Caco-2 (cell line): Measurements from ENCODE around the gene SYNPO. TPM values are rescaled to one million over a fixed set of nuclear protein-coding genes. Genes with fewer than 3 reads are reported as not detected.

ENCODE experiments used
- BruUV-seq: library from RNA; stranded (reverse); fragments of 400-500 nt; replicated peaks from 2 replicates; lab custom pipeline; 2021; lab: Mats Ljungman, UMichigan
- CTCF ChIA-PET: fragments of 300-600 bp; sonication (Branson Sonifier 250); formaldehyde crosslinking; loops from one replicate; lab custom pipeline; 2022; ENCODE audit warnings: antibody characterized with exemption; lab: Charles Lee
- POLR2A ChIA-PET: fragments of 300-600 bp; sonication (Branson Sonifier 250); formaldehyde crosslinking; loops from one replicate; lab custom pipeline; 2022; ENCODE audit warnings: antibody characterized with exemption; lab: Charles Lee
- DNase-seq, 2 experiments: peaks; one replicate each; pipeline versions ENCODE4 v3.0.0 to v3.0.0-alpha.2; 2020 to 2022
- H3K27me3 ChIP-seq: replicated peaks from 2 replicates; pipeline ENCODE4 v1.6.0; 2011; ENCODE audit warnings: low read length; ENCODE audit not compliant: control insufficient read depth, insufficient read depth
- H3K36me3 ChIP-seq: 2 replicates; pipeline ENCODE4 v1.5.1; 2011; ENCODE audit warnings: low read length; ENCODE audit not compliant: control insufficient read depth, insufficient read depth
- H3K4me1 ChIP-seq: fragments of 250-450 bp; sonication (Bioruptor Pico); 2 replicates; pipeline ENCODE4 v1.5.1; 2020; ENCODE audit warnings: mild to moderate bottlenecking
- H3K4me3 ChIP-seq: 2 replicates; pipeline ENCODE4 v1.5.1; 2011; ENCODE audit warnings: low read depth, mild to moderate bottlenecking, control low read depth, low read length
- H3K9me3 ChIP-seq: fragments of 250-450 bp; sonication (Bioruptor Pico); 2 replicates; pipeline ENCODE4 v1.5.1; 2020; ENCODE audit warnings: mild to moderate bottlenecking, moderate library complexity
- H3K27ac Mint-ChIP-seq: one replicate; pipeline ENCODE4 v1.8.0; 2022; ENCODE audit warnings: mixed read lengths; ENCODE audit not compliant: unreplicated experiment
- H3K27me3 Mint-ChIP-seq: one replicate; pipeline ENCODE4 v1.8.0; 2022; ENCODE audit warnings: mixed read lengths; ENCODE audit not compliant: insufficient read depth, unreplicated experiment
- H3K36me3 Mint-ChIP-seq: one replicate; pipeline ENCODE4 v1.8.0; 2022; ENCODE audit warnings: mild to moderate bottlenecking, mixed read lengths; ENCODE audit not compliant: insufficient read depth, unreplicated experiment
- H3K4me1 Mint-ChIP-seq: one replicate; pipeline ENCODE4 v1.8.0; 2022; ENCODE audit warnings: low read depth, mixed read lengths; ENCODE audit not compliant: unreplicated experiment
- H3K4me3 Mint-ChIP-seq: one replicate; pipeline ENCODE4 v1.8.0; 2022; ENCODE audit warnings: mild to moderate bottlenecking, moderate library complexity, mixed read lengths; ENCODE audit not compliant: unreplicated experiment
- H3K9me3 Mint-ChIP-seq: one replicate; pipeline ENCODE4 v1.8.0; 2022; ENCODE audit warnings: mixed read lengths; ENCODE audit not compliant: unreplicated experiment
- CTCF ChIP-seq, 2 experiments: fragments of 200-600 bp in 1 of 2; IDR thresholded peaks; 1 replicate in 1 of 2; 2 replicates in 1 of 2; pipeline versions ENCODE4 v1.5.1 to v1.8.0; 2011 to 2022; ENCODE audit warnings: antibody characterized with exemption in 1 of 2, control low read depth in 1 of 2, inconsistent platforms in 1 of 2, low read depth in 1 of 2, low read length in 1 of 2, mild to moderate bottlenecking in 1 of 2, moderate library complexity in 1 of 2; ENCODE audit not compliant: insufficient read depth in 1 of 2, severe bottlenecking in 1 of 2, unreplicated experiment in 1 of 2
- intact Hi-C: fragments of 100-400 bp; cut with micrococcal nuclease; formaldehyde crosslinking; loops from one replicate; pipeline ENCODE4 v1.10.0; 2022; ENCODE audit not compliant: unreplicated experiment
- total RNA-seq: library from RNA; stranded (reverse); gene quantifications from 2 replicates; pipeline ENCODE4 v1.2.3, GENCODE V29; 2022

Gene SYNPO
- total RNA-seq, 1 experiment from 2014 or later = 25.1 TPM

- Mint-ChIP-seq H3K27me3 (no peaks in the 10 kb centered on the region), H3K4me3 (no peak overlapping the region), H3K27ac (no peak overlapping the region), H3K36me3 (peaks cover 29% of the 10 kb centered on the region), H3K9me3 (no peaks in the 10 kb centered on the region), H3K4me1 (peaks cover 17% of the 10 kb centered on the region)
- POLR2A ChIA-PET = no interaction called here
- no peak for DNase-seq
- no peak overlapping the region for H3K4me3 ChIP-seq
- H3K4me1 ChIP-seq = peaks cover 4% of the 10 kb centered on the region; the same call in 1 of the 2 replicates
- H3K36me3 ChIP-seq = no peaks in the 10 kb centered on the region
- intact Hi-C loops = no loop called here
- no peaks in the 10 kb centered on the region for H3K27me3 ChIP-seq
- CTCF ChIA-PET = interaction anchor here (1.2 to 10.7 kb wide), 2 partner anchors 94 to 128 kb away, joined by 3 to 56 read pairs; no protein-coding TSS in a partner anchor
- TF ChIP-seq CTCF (IDR thresholded peaks at IDR 0.05; ENCODE audit: insufficient read depth in 1 of 2, low read depth in 1 of 2, low read length in 1 of 2, severe bottlenecking in 1 of 2, unreplicated experiment in 1 of 2) = no peak
- no peaks in the 10 kb centered on the region for H3K9me3 ChIP-seq
- BruUV-seq = no TSS peak
Measured at GRCh38 chr5:150655221-150655620, 14.8 kb downstream of the SYNPO start.

GRCh38 chr5:150656191-150657132, 16.0 kb downstream of the SYNPO start:
- peak; percentile 74 to 92 for DNase-seq
- H3K9me3 ChIP-seq = no peaks in the 10 kb centered on the region
- Mint-ChIP-seq H3K9me3 (no peaks in the 10 kb centered on the region), H3K4me3 (peak overlapping the region; percentile 79), H3K36me3 (peaks cover 29% of the 10 kb centered on the region), H3K27ac (peak overlapping the region; percentile 45), H3K4me1 (peaks cover 17% of the 10 kb centered on the region), H3K27me3 (no peaks in the 10 kb centered on the region)
- ChIA-PET CTCF (interaction anchor here (0.6 to 10.7 kb wide), 5 partner anchors 13 to 390 kb away, joined by 3 to 56 read pairs (median 4); partner anchors contain the start of gene SYNPO), POLR2A (no interaction called here)
- peak; percentile 74 to 87 for TF ChIP-seq CTCF (IDR thresholded peaks at IDR 0.05; ENCODE audit: insufficient read depth in 1 of 2, low read depth in 1 of 2, low read length in 1 of 2, severe bottlenecking in 1 of 2, unreplicated experiment in 1 of 2)
- BruUV-seq = no TSS peak
- peak overlapping the region; percentile 71 for H3K4me3 ChIP-seq
- peaks cover 4% of the 10 kb centered on the region; the same call in 1 of the 2 replicates for H3K4me1 ChIP-seq
- no peaks in the 10 kb centered on the region for H3K27me3 ChIP-seq
- no peaks in the 10 kb centered on the region for H3K36me3 ChIP-seq
- intact Hi-C loops = loop anchor here (1.0 to 2.0 kb wide), 7 partner anchors 16 to 198 kb away; partner anchors contain the start of gene SYNPO

GRCh38 chr5:150658121-150658520, 17.7 kb downstream of the SYNPO start:
- H3K4me1 Mint-ChIP-seq = peaks cover 9% of the 10 kb centered on the region
- Histone ChIP-seq H3K9me3 (no peaks in the 10 kb centered on the region), H3K27me3 (no peaks in the 10 kb centered on the region), H3K4me1 (peaks cover 4% of the 10 kb centered on the region; the same call in 1 of the 2 replicates), H3K36me3 (no peaks in the 10 kb centered on the region), H3K4me3 (no peak overlapping the region)
- DNase-seq = no peak
- H3K27me3 Mint-ChIP-seq = no peaks in the 10 kb centered on the region
- intact Hi-C loops = loop anchor here (2.0 kb wide), 2 partner anchors 121 to 189 kb away; partner anchors contain the start of genes IRGM and SMIM3
- ChIA-PET CTCF (interaction anchor here (10.7 kb wide), 1 partner anchor 97 kb away, joined by 56 read pairs; no protein-coding TSS in a partner anchor), POLR2A (no interaction called here)
- no TSS peak for BruUV-seq
- no peaks in the 10 kb centered on the region for H3K9me3 Mint-ChIP-seq
- H3K4me3 Mint-ChIP-seq = no peak overlapping the region
- no peak for TF ChIP-seq CTCF (IDR thresholded peaks at IDR 0.05; ENCODE audit: insufficient read depth in 1 of 2, low read depth in 1 of 2, low read length in 1 of 2, severe bottlenecking in 1 of 2, unreplicated experiment in 1 of 2)
- H3K36me3 Mint-ChIP-seq = peaks cover 29% of the 10 kb centered on the region
- H3K27ac Mint-ChIP-seq = no peak overlapping the region
